Measurements from ENCODE around the gene MYO16. TPM values are rescaled to one million over a fixed set of nuclear protein-coding genes. Genes with fewer than 3 reads are reported as not detected.
A peak's percentile ranks its signal among the peaks of the same experiment; 100 is the strongest.

Gene MYO16
- polyA plus RNA-seq, 1 donor, result 14.5 TPM

GRCh38 chr13:108932196-108932595 is 302.8 kb downstream of the MYO16 start:
- DNase-seq (ENCODE audit: low read depth), result no peak

- no peak for DNase-seq (ENCODE audit: low read depth)
Observed at GRCh38 chr13:108933061-108933460, 303.6 kb downstream of the MYO16 start.

- no peak for DNase-seq (ENCODE audit: low read depth)
Observed at GRCh38 chr13:108938155-108938554, 308.7 kb downstream of the MYO16 start.

GRCh38 chr13:108940121-108940520 is 310.7 kb downstream of the MYO16 start:
- no peak for DNase-seq (ENCODE audit: low read depth)

GRCh38 chr13:108943842-108944241 is 314.4 kb downstream of the MYO16 start:
- no peak for DNase-seq (ENCODE audit: low read depth)

- DNase-seq (ENCODE audit: low read depth), result no peak
Observed at GRCh38 chr13:108944760-108945159, 315.3 kb downstream of the MYO16 start.

GRCh38 chr13:108947551-108948030 is 318.2 kb downstream of the MYO16 start:
- DNase-seq (ENCODE audit: low read depth), result peak; percentile 78

GRCh38 chr13:108948251-108948671 is 318.9 kb downstream of the MYO16 start:
- no peak for DNase-seq (ENCODE audit: low read depth)

GRCh38 chr13:108950333-108951010 is 321.1 kb downstream of the MYO16 start:
- DNase-seq (ENCODE audit: low read depth), result no peak

- no peak for DNase-seq (ENCODE audit: low read depth)
Observed at GRCh38 chr13:108955741-108956140, 326.3 kb downstream of the MYO16 start.

- DNase-seq (ENCODE audit: low read depth), result no peak
Observed at GRCh38 chr13:108957369-108958012, 328.1 kb downstream of the MYO16 start.

GRCh38 chr13:108958013-108958376 is 328.6 kb downstream of the MYO16 start:
- no peak for DNase-seq (ENCODE audit: low read depth)

- DNase-seq (ENCODE audit: low read depth), result no peak
Observed at GRCh38 chr13:108959234-108959633, 329.8 kb downstream of the MYO16 start.

- DNase-seq (ENCODE audit: low read depth), result no peak
Observed at GRCh38 chr13:108960006-108960405, 330.6 kb downstream of the MYO16 start.

GRCh38 chr13:108961542-108962125 is 332.2 kb downstream of the MYO16 start:
- no peak for DNase-seq (ENCODE audit: low read depth)

- no peak for DNase-seq (ENCODE audit: low read depth)
Observed at GRCh38 chr13:108962654-108963053, 333.2 kb downstream of the MYO16 start.

GRCh38 chr13:108963276-108963810 is 333.9 kb downstream of the MYO16 start:
- DNase-seq (ENCODE audit: low read depth), result no peak

- DNase-seq (ENCODE audit: low read depth), result no peak
Observed at GRCh38 chr13:108963846-108964600, 334.6 kb downstream of the MYO16 start.

- DNase-seq (ENCODE audit: low read depth), result no peak
Observed at GRCh38 chr13:108964606-108965005, 335.2 kb downstream of the MYO16 start.

- no peak for DNase-seq (ENCODE audit: low read depth)
Observed at GRCh38 chr13:108967371-108967770, 338.0 kb downstream of the MYO16 start.

GRCh38 chr13:108968566-108968965 is 339.2 kb downstream of the MYO16 start:
- DNase-seq (ENCODE audit: low read depth), result no peak

GRCh38 chr13:108974686-108975085 is 345.3 kb downstream of the MYO16 start:
- DNase-seq (ENCODE audit: low read depth), result no peak

All from forelimb muscle (tissue), 1 donor.